Small intestine (tissue), 7 donors: ENCODE results near the gene ZAR1L. TPM values are rescaled to one million over a fixed set of nuclear protein-coding genes. Genes with fewer than 3 reads are reported as not detected.

Experiments
- DNase-seq, 2 donors: peaks; one replicate each; pipeline versions ENCODE4 v3.0.0 to v3.0.0-alpha.2; 2013
- FAIRE-seq: peaks from 2 replicates; lab custom pipeline; 2012; peaks lifted over from hg19 to GRCh38; lab: Jason Lieb, UNC
- H3K27ac ChIP-seq, 3 donors: one replicate each; pipeline ENCODE4 v1.5.1; 2013; ENCODE audit warnings: low read length in 2 of 3, mild to moderate bottlenecking in 2 of 3, control low read depth in 1 of 3, inconsistent platforms in 1 of 3, low read depth in 1 of 3, moderate library complexity in 1 of 3
- H3K27me3 ChIP-seq, 3 donors: one replicate each; pipeline ENCODE4 v1.6.1; 2013; ENCODE audit warnings: low read length in 3 of 3, inconsistent platforms in 1 of 3; ENCODE audit not compliant: control insufficient read depth in 3 of 3, insufficient read depth in 3 of 3
- H3K36me3 ChIP-seq, 3 donors: one replicate each; pipeline ENCODE4 v1.6.1; 2013; ENCODE audit warnings: low read length in 3 of 3, inconsistent platforms in 1 of 3, low read depth in 1 of 3, mild to moderate bottlenecking in 1 of 3, moderate library complexity in 1 of 3; ENCODE audit not compliant: control insufficient read depth in 3 of 3, insufficient read depth in 2 of 3
- H3K4me1 ChIP-seq, 3 donors: one replicate each; pipeline ENCODE4 v1.6.1; 2013; ENCODE audit warnings: low read length in 2 of 3, inconsistent platforms in 1 of 3, low read depth in 1 of 3, mild to moderate bottlenecking in 1 of 3, moderate library complexity in 1 of 3; ENCODE audit not compliant: control insufficient read depth in 3 of 3, insufficient read depth in 2 of 3
- H3K4me3 ChIP-seq, 3 donors: one replicate each; pipeline ENCODE4 v1.5.1; 2013; ENCODE audit warnings: low read length in 3 of 3, control low read depth in 1 of 3, inconsistent platforms in 1 of 3, low read depth in 1 of 3, mild to moderate bottlenecking in 1 of 3, moderate library complexity in 1 of 3
- H3K9me3 ChIP-seq, 2 donors: one replicate each; pipeline ENCODE4 v1.6.1; 2013; ENCODE audit warnings: low read depth in 1 of 2, low read length in 1 of 2; ENCODE audit not compliant: control insufficient read depth in 2 of 2, insufficient read depth in 1 of 2
- WGBS, 3 donors: extraction: QIAGEN DNeasy Blood & Tissue Kit; methylation state at CpG; one replicate each; pipeline ENCODE4 v1.1.7; 2013; 5-methylcytosine and 5-hydroxymethylcytosine counted together
- polyA plus RNA-seq, 4 donors: library from polyadenylated mRNA; stranded (reverse) in 3 of 4; unstranded in 1 of 4; fragments of 200-250 nt in 3 of 4; fragments of 120-200 nt in 1 of 4; gene quantifications; one replicate each; pipeline versions ENCODE4 v1.2.1 to v1.2.3, GENCODE V29; 2013
- donor health status: healthy with polysubstance abuse.
- donor health status: control.
- donor health status: control.
- donor health status: Bipolar disorder and iron deficiency.
- donor health status: healthy.

Gene ZAR1L
- polyA plus RNA-seq, 4 donors, result not detected

DNA sequence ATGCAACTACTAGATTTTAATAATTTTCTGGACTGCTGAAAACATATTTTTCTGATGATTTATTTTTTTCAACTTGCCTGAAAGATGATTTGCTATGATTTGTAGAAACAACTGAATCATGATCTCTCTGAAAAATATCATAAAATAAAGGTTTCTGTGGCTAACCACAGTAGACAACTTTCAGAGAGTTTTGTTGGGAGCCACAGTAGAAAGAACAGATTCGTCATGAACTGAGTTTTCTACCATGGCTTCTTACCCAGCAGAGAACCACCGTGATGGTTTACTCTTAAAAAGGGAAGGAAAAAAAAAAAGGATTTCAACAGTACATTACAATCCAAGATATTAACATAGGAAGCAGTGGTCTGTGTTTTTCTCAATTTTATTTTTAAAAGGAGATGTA lies 18.0 kb downstream of the ZAR1L start:
- no peak overlapping the region for H3K4me3 ChIP-seq
- FAIRE-seq (no peak), DNase-seq (no peak)
- peaks cover 0 to 21% (median 0%) of the 10 kb centered on the region in 3 donors for H3K27me3 ChIP-seq
- no peaks in the 10 kb centered on the region for H3K9me3 ChIP-seq
- H3K36me3 ChIP-seq, result no peaks in the 10 kb centered on the region
- WGBS, 3 donors, result 46 to 80% (median 63%) methylated on average over 2 of the region's 2 CpGs
- H3K4me1 ChIP-seq, result no peaks in the 10 kb centered on the region
- no peak overlapping the region for H3K27ac ChIP-seq

DNA sequence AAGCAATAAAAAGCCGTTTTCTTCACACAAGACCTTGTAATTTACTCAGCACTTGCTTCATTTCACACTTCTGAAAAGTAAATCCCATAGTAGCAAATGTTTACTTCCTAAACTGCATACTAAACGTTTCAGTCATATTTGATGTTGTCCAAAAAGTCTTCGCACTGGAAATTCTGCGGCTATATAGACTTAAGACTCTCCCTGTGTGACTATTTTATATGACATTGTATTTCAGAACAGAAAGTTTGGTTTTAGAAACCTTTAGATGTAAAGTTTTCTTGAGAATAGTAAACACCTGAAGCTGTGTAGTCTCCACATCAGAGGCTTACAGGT lies 29.6 kb downstream of the ZAR1L start:
- H3K27ac ChIP-seq, result no peak overlapping the region
- no peaks in the 10 kb centered on the region for H3K36me3 ChIP-seq
- WGBS, 3 donors, result 57 to 69% (median 57%) methylated on average over 4 of the region's 4 CpGs
- H3K27me3 ChIP-seq, result no peaks in the 10 kb centered on the region
- no peaks in the 10 kb centered on the region for H3K9me3 ChIP-seq
- no peak overlapping the region for H3K4me3 ChIP-seq
- no peak for DNase-seq
- no peak for FAIRE-seq
- H3K4me1 ChIP-seq, result no peaks in the 10 kb centered on the region

DNA sequence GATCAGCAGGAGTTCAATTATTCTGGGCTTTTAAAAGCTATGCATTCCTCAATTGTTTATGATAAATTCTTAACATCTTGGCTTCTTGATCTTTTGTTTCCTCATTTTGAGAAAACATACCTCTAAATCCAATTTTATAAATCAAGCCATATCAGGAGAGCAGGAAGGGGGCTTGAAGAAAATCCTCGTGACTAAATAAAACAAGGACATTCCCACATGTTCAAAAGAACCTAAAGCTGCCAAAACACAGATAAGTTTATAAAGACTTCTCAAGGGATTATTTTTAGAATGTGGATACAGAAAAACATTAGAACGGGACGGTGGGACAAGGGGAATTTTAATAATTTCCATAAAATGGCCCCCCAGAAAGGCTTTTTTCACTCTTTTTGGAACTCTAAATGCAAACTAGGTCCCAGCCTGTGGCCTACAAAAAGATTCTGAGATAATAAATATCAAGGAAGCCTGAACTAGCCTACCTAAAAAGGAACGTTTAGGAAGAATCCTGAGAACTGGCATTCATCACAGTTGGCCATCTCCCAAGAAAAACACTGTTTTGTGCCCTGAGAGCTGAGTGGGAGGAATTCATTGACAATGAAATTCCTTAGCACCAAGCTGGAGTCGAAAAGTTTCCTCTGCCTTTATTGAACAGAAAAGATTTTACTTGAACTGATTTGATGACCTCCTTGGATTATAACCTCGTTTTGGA lies 30.1 kb downstream of the ZAR1L start:
- Histone ChIP-seq H3K4me3 (no peak overlapping the region), H3K27ac (peak overlapping the region in 1 of 3 donors; percentile 8), H3K9me3 (no peaks in the 10 kb centered on the region), H3K4me1 (no peaks in the 10 kb centered on the region), H3K36me3 (no peaks in the 10 kb centered on the region), H3K27me3 (no peaks in the 10 kb centered on the region)
- WGBS, 3 donors, result 48 to 52% (median 51%) methylated on average over 6 of the region's 6 CpGs
- peak in 1 of 2 donors; percentile 7 for DNase-seq
- no peak for FAIRE-seq

DNA sequence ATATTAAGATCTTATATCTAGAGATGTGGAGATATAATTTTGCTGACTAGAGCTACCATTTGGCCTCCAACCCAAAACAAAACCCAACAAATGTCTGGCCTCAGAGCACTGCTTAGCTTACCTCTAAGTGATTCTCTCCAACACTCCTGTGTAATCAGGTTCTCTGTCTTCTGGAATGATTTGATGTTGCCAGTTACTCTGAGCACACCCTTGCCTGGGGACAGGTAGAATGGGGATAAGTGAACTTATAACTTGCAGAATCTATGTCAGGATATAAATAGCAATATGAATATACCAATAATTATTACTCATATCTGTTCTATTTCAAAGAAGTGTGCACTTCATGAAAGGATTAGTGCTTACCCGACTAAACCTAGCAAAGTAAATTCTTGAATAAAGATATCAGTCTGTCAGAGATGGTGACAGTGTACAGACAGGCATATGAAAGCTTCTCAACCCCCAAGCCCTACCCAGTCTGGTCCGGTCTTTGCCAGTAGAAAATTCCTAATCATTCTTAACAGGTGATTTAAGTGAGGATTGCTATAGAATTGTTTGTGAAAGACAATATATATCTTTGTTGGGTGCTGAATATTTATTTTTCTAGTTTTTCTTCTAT lies 33.0 kb downstream of the ZAR1L start:
- no peaks in the 10 kb centered on the region for H3K36me3 ChIP-seq
- WGBS, 3 donors, result 81 to 86% (median 84%) methylated on average over 2 of the region's 2 CpGs
- no peak overlapping the region for H3K27ac ChIP-seq
- no peaks in the 10 kb centered on the region for H3K4me1 ChIP-seq
- H3K9me3 ChIP-seq, result no peaks in the 10 kb centered on the region
- H3K4me3 ChIP-seq, result no peak overlapping the region
- no peaks in the 10 kb centered on the region for H3K27me3 ChIP-seq
- DNase-seq, result no peak
- no peak for FAIRE-seq

DNA sequence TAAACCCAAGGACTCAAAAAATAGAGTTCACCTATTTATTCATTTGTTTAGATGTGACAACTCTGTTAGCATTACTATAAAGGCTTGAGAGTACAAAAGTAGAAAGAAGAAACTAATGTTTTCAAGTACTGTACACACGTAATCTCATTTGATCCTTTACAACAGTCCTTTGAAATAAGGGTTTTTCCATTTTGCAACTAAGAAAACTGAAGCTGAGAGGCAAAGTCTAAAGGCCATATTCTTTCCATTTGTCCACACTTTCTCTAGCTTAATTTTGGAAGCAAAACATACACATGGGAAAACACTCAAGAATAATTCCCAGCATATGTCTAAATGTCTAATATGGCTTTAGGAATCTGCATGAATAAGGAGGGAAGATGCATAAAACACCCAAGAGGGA lies 34.1 kb downstream of the ZAR1L start:
- Histone ChIP-seq H3K9me3 (no peaks in the 10 kb centered on the region), H3K4me3 (no peak overlapping the region), H3K27ac (no peak overlapping the region), H3K27me3 (no peaks in the 10 kb centered on the region), H3K36me3 (no peaks in the 10 kb centered on the region), H3K4me1 (no peaks in the 10 kb centered on the region)
- DNase-seq (no peak), FAIRE-seq (no peak)
- WGBS, 3 donors, result 69 to 81% (median 79%) methylated on average over 1 of the region's 1 CpG

DNA sequence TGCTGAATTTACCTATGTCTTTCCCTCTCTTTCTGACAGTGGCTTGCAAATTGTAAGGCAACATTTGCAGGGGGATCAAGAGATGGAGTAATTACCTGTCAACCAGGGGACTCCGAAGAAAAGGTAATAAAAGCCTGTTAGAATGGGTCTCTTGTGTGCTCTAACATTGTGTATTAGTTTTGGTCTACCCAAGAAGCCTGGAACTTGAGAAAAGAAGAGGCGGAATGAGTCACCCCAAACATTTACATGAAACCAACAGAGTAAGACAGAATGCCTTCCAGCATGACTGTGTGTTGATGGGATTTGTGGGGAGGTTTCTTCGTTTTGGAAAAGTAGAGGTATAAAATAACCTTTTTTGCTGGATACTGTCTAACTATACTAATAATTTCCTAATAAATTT lies 36.7 kb downstream of the ZAR1L start:
- Histone ChIP-seq H3K4me1 (no peaks in the 10 kb centered on the region), H3K27me3 (no peaks in the 10 kb centered on the region), H3K36me3 (no peaks in the 10 kb centered on the region), H3K9me3 (no peaks in the 10 kb centered on the region), H3K4me3 (no peak overlapping the region), H3K27ac (no peak overlapping the region)
- 83 to 88% (median 88%) methylated on average over 3 of the region's 3 CpGs for WGBS, 3 donors
- no peak for FAIRE-seq
- DNase-seq, result no peak

DNA sequence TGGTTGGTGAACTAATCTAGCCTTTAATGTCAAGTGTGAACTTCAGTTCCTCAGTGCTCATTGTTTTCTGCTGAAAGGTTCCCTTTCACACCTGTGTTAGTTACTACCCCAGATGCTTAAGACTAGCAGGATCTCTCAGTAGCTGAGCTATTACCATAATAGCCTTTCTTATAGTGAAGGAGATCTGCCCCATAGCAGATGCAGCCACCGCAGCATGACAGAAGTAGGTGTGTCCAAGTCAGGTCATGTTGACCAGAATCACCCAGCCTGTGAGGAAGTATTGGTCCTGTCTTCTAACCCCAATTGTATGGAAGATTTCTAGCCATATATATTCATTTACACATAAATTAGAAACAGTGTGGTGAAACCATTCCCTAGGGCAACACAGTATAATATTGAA lies 37.3 kb downstream of the ZAR1L start:
- Histone ChIP-seq H3K9me3 (no peaks in the 10 kb centered on the region), H3K27me3 (no peaks in the 10 kb centered on the region), H3K27ac (no peak overlapping the region), H3K4me1 (no peaks in the 10 kb centered on the region), H3K36me3 (no peaks in the 10 kb centered on the region), H3K4me3 (no peak overlapping the region)
- DNase-seq, result no peak
- FAIRE-seq, result no peak
- 47 to 86% (median 59%) methylated on average over 1 of the region's 1 CpG for WGBS, 3 donors

DNA sequence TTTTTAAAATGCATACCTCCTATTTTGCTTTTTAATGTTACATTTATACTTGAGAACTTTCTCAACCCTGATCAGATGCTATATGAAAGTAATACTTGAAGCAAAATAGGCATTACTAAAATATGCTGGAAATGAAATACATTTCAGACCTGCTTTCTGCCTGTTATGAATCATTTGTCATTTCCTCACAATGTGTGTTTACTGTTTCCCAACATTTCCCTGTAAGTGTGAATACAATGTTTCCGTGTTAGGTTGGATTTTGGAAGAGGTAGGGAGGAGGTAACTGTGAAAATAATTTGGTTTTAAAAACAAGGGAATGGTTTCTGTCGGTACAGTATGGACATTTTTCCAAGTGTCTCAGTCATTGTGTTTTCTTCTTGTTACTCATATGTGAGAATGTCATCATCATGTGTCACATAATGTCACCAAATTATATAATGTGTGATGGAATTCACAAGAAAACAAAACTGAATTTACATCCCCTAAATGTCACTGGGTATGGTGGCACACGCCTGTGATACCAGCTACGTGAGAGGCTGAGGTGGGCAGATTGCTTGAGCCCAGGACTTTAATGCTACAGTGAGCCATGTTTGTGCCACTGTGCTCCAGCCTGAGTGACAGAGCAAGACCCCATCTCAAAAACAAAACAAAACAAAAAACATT lies 43.0 kb downstream of the ZAR1L start:
- DNase-seq (no peak), FAIRE-seq (no peak)
- peaks cover 0 to 3% (median 0%) of the 10 kb centered on the region in 3 donors for H3K36me3 ChIP-seq
- WGBS, 3 donors, result 71 to 86% (median 80%) methylated on average over 4 of the region's 4 CpGs
- H3K9me3 ChIP-seq, result no peaks in the 10 kb centered on the region
- peak overlapping the region in 1 of 3 donors; percentile 33 for H3K27ac ChIP-seq
- H3K27me3 ChIP-seq, result no peaks in the 10 kb centered on the region
- H3K4me1 ChIP-seq, result no peaks in the 10 kb centered on the region
- H3K4me3 ChIP-seq, result no peak overlapping the region
